AG04449 (cell line): ENCODE results near the gene EGFLAM.

ENCODE experiments used
- CTCF ChIA-PET: fragments of 350-600 bp; formaldehyde crosslinking; extraction: SDS; loops from one replicate; lab custom pipeline; 2021; ENCODE audit warnings: antibody characterized with exemption; lab: Yijun Ruan, JAX
- POLR2A ChIA-PET: fragments of 400-600, 350-600 bp; formaldehyde crosslinking; extraction: SDS; loops from one replicate; lab custom pipeline; 2020; ENCODE audit warnings: antibody characterized with exemption, inconsistent platforms; lab: Yijun Ruan, JAX
- DNase-seq: peaks from one replicate; pipeline ENCODE4 v3.0.0-alpha.2; 2010; ENCODE audit warnings: low read depth, low spot score
- H3K4me3 ChIP-seq: 2 replicates; pipeline ENCODE4 v1.5.1; 2011; ENCODE audit warnings: low read depth, mild to moderate bottlenecking, control low read depth, low read length
- TF ChIP-seq, protein P1 (sequence below): IDR thresholded peaks from one replicate; pipeline ENCODE4 v1.5.1; 2011; ENCODE audit warnings: mild to moderate bottlenecking, moderate library complexity, low read length, control low read depth, inconsistent platforms; ENCODE audit not compliant: insufficient read depth; ENCODE audit errors: missing control alignments

EGFLAM gene

GRCh38 chr5:38228914-38229313, 29.4 kb upstream of the EGFLAM start:
- DNase-seq = no peak
- POLR2A ChIA-PET = no interaction called here
- CTCF ChIA-PET = no interaction called here
- TF ChIP-seq, protein P1, sequence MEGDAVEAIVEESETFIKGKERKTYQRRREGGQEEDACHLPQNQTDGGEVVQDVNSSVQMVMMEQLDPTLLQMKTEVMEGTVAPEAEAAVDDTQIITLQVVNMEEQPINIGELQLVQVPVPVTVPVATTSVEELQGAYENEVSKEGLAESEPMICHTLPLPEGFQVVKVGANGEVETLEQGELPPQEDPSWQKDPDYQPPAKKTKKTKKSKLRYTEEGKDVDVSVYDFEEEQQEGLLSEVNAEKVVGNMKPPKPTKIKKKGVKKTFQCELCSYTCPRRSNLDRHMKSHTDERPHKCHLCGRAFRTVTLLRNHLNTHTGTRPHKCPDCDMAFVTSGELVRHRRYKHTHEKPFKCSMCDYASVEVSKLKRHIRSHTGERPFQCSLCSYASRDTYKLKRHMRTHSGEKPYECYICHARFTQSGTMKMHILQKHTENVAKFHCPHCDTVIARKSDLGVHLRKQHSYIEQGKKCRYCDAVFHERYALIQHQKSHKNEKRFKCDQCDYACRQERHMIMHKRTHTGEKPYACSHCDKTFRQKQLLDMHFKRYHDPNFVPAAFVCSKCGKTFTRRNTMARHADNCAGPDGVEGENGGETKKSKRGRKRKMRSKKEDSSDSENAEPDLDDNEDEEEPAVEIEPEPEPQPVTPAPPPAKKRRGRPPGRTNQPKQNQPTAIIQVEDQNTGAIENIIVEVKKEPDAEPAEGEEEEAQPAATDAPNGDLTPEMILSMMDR = no peak
- no peak overlapping the region for H3K4me3 ChIP-seq

DNA sequence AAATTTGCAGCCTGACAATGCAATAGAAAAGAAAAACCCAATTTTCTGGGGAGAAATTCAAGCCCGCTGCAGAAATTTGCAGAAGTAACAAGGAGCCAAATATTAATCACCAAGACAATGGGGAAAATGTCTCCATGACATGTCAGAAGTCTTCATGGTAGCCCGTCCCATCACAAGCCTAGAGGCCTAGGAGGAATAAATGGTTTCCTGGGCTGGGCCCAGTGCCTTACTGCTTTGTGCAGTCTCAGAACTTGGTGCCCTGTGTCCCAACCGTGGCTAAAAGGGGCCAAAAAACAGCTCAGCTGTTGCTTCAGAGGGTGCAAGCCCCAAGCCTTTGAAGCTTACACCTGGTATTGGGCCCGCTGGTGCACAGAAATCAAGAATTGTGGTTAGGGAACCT, 23.6 kb upstream of the EGFLAM start:
- CTCF ChIA-PET = interaction anchor here (0.9 kb wide), 1 partner anchor 29 kb away, joined by 3 read pairs; no protein-coding TSS in a partner anchor
- TF ChIP-seq, protein P1 = no peak
- no peak for DNase-seq
- POLR2A ChIA-PET = no interaction called here
- H3K4me3 ChIP-seq = no peak overlapping the region

GRCh38 chr5:38237681-38238080, 20.7 kb upstream of the EGFLAM start:
- CTCF ChIA-PET = interaction anchor here (2.0 kb wide), 1 partner anchor 27 kb away, joined by 7 read pairs; no protein-coding TSS in a partner anchor

DNA sequence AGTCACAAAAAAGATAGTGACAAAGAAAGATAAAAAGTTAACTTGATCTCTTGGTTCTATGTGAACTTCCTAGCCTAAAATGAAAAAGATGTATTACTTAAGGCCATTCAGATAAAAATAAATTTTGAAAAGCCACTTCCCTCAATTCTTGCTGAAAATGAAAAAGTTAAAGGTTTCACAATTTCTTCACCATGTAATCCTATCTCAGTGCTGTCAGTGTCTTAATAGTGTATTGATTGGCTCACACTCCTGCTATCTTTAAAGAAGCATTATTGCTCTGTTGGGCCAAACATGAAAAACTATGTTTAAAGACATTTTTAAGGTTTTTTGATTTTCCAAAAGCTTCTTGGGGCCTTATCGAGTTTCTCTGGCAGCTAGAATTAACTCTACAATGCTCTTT, 18.1 kb upstream of the EGFLAM start:
- CTCF ChIA-PET = no interaction called here
- POLR2A ChIA-PET = no interaction called here
- no peak for DNase-seq
- H3K4me3 ChIP-seq = no peak overlapping the region
- TF ChIP-seq, protein P1 = no peak

More at GRCh38 chr5:38237681-38238080, 20.7 kb upstream of the EGFLAM start:
- no peak overlapping the region for H3K4me3 ChIP-seq
- TF ChIP-seq, protein P1 = no peak
- DNase-seq = no peak
- POLR2A ChIA-PET = no interaction called here

GRCh38 chr5:38241655-38242054, 16.7 kb upstream of the EGFLAM start:
- DNase-seq = no peak
- ChIA-PET POLR2A (no interaction called here), CTCF (no interaction called here)
- H3K4me3 ChIP-seq = no peak overlapping the region
- TF ChIP-seq, protein P1 = no peak

GRCh38 chr5:38245307-38245706, 13.1 kb upstream of the EGFLAM start:
- TF ChIP-seq, protein P1 = no peak
- no peak overlapping the region for H3K4me3 ChIP-seq
- ChIA-PET POLR2A (no interaction called here), CTCF (interaction anchor here (2.2 kb wide), 1 partner anchor 20 kb away, joined by 7 read pairs; no protein-coding TSS in a partner anchor)
- DNase-seq = no peak
